Left colon (tissue), 2 donors: ENCODE data around the gene KRTAP19-3. TPM values are rescaled to one million over a fixed set of nuclear protein-coding genes. Genes with fewer than 3 reads are reported as not detected.

Experiments
- total RNA-seq, 2 donors: library from RNA; stranded (reverse); fragmentation: NEBNext Ultra II Directional; extraction: Animal tissue kit (Norgen Biotek cat#: 25700); gene quantifications; one replicate each; pipeline ENCODE4 v1.2.1, GENCODE V29; 2021
- donor health status: DM: no; HTN: no; CAD: no.
- donor health status: DM: yes; HTN: yes; CAD: no.

The KRTAP19-3 gene
- total RNA-seq, 2 donors from 2014 or later = not detected

Other genes with a start within 250 kb of the KRTAP19-3 start
- gene KRTAP24-1, start 209.1 kb downstream of the KRTAP19-3 start, total RNA-seq = not detected
- gene KRTAP25-1, start 202.5 kb downstream of the KRTAP19-3 start, total RNA-seq = not detected
- not detected for gene KRTAP26-1, start 171.7 kb downstream of the KRTAP19-3 start, total RNA-seq
- not detected for gene KRTAP27-1, start 154.3 kb downstream of the KRTAP19-3 start, total RNA-seq
- gene KRTAP23-1, start 143.4 kb downstream of the KRTAP19-3 start, total RNA-seq = not detected
- gene KRTAP13-2, start 119.7 kb downstream of the KRTAP19-3 start, total RNA-seq = 1 to 10 TPM; 1.9 to 10.0 TPM
- not detected for gene KRTAP13-1, start 96.0 kb downstream of the KRTAP19-3 start, total RNA-seq
- not detected for gene KRTAP13-3, start 66.1 kb downstream of the KRTAP19-3 start, total RNA-seq
- gene KRTAP13-4, start 61.8 kb downstream of the KRTAP19-3 start, total RNA-seq = not detected
- not detected for gene KRTAP15-1, start 51.7 kb downstream of the KRTAP19-3 start, total RNA-seq
- not detected for gene KRTAP19-1, start 11.6 kb downstream of the KRTAP19-3 start, total RNA-seq
- gene KRTAP19-2, start 4.6 kb downstream of the KRTAP19-3 start, total RNA-seq = not detected
- not detected for gene KRTAP19-4, start 5.2 kb upstream of the KRTAP19-3 start, total RNA-seq
- gene KRTAP19-5, start 10.1 kb upstream of the KRTAP19-3 start, total RNA-seq = not detected
- not detected for gene KRTAP19-6, start 49.9 kb upstream of the KRTAP19-3 start, total RNA-seq
- gene KRTAP19-7, start 69.3 kb upstream of the KRTAP19-3 start, total RNA-seq = not detected
- not detected for gene KRTAP22-2, start 98.4 kb upstream of the KRTAP19-3 start, total RNA-seq
- gene KRTAP6-3, start 100.4 kb upstream of the KRTAP19-3 start, total RNA-seq = not detected
- not detected for gene KRTAP6-2, start 106.9 kb upstream of the KRTAP19-3 start, total RNA-seq
- not detected for gene KRTAP22-1, start 109.1 kb upstream of the KRTAP19-3 start, total RNA-seq
- not detected for gene KRTAP6-1, start 121.9 kb upstream of the KRTAP19-3 start, total RNA-seq
- gene KRTAP20-1, start 124.4 kb upstream of the KRTAP19-3 start, total RNA-seq = not detected
- not detected for gene KRTAP20-4, start 128.6 kb upstream of the KRTAP19-3 start, total RNA-seq
- not detected for gene KRTAP20-2, start 143.2 kb upstream of the KRTAP19-3 start, total RNA-seq
- not detected for gene KRTAP20-3, start 150.9 kb upstream of the KRTAP19-3 start, total RNA-seq
- gene KRTAP21-3, start 226.8 kb upstream of the KRTAP19-3 start, total RNA-seq = not detected